Activated CD8-positive, alpha-beta T cell treated with anti-CD3 and anti-CD28 coated beads for 36 hours (primary cell): ENCODE measurements around the gene SETBP1. TPM values are rescaled to one million over a fixed set of nuclear protein-coding genes. Genes with fewer than 3 reads are reported as not detected.

Source experiments
- ATAC-seq: fragments of 200-7000 bp; cut with Tn5 transposase; one replicate; pipeline ENCODE4 v1.10.0; 2021; ENCODE audit warnings: mild to moderate bottlenecking, moderate library complexity
- CTCF ChIA-PET: fragments of 350-600 bp; sonication (Branson Sonifier 250); formaldehyde crosslinking; loops from one replicate; lab custom pipeline; 2021; ENCODE audit warnings: antibody characterized with exemption; lab: Charles Lee
- POLR2A ChIA-PET: fragments of 350-600 bp; sonication (Branson Sonifier 250); formaldehyde crosslinking; loops from one replicate; lab custom pipeline; 2021; ENCODE audit warnings: antibody characterized with exemption; lab: Charles Lee
- DNase-seq: peaks from one replicate; pipeline ENCODE4 v3.0.0-alpha.2; 2020
- H3K27ac Mint-ChIP-seq: one replicate; pipeline ENCODE4 v1.8.0; 2021; ENCODE audit warnings: mild to moderate bottlenecking, mixed read lengths
- H3K27me3 Mint-ChIP-seq: one replicate; pipeline ENCODE4 v1.8.0; 2021; ENCODE audit warnings: mixed read lengths
- H3K36me3 Mint-ChIP-seq: one replicate; pipeline ENCODE4 v1.8.0; 2021; ENCODE audit warnings: low read depth, mixed read lengths
- H3K4me1 Mint-ChIP-seq: one replicate; pipeline ENCODE4 v1.8.0; 2021; ENCODE audit warnings: low read depth, mixed read lengths
- H3K4me3 Mint-ChIP-seq: one replicate; pipeline ENCODE4 v1.8.0; 2021; ENCODE audit warnings: mild to moderate bottlenecking, moderate library complexity, mixed read lengths
- H3K9me3 Mint-ChIP-seq: one replicate; pipeline ENCODE4 v1.8.0; 2021; ENCODE audit warnings: mixed read lengths
- CTCF ChIP-seq: fragments of 200-600 bp; IDR thresholded peaks from one replicate; pipeline ENCODE4 v1.8.0; 2022; ENCODE audit warnings: antibody characterized with exemption, mild to moderate bottlenecking
- intact Hi-C: fragments of 100-400 bp; cut with micrococcal nuclease; formaldehyde crosslinking; loops from one replicate; pipeline ENCODE4 v1.10.0; 2022
- total RNA-seq, 2 experiments: library from RNA; stranded (reverse); gene quantifications; one replicate each; pipeline ENCODE4 v1.2.3, GENCODE V29; 2021

Gene SETBP1
- total RNA-seq, 2 experiments from 2014 or later: 10.2 to 10.4 TPM

DNA sequence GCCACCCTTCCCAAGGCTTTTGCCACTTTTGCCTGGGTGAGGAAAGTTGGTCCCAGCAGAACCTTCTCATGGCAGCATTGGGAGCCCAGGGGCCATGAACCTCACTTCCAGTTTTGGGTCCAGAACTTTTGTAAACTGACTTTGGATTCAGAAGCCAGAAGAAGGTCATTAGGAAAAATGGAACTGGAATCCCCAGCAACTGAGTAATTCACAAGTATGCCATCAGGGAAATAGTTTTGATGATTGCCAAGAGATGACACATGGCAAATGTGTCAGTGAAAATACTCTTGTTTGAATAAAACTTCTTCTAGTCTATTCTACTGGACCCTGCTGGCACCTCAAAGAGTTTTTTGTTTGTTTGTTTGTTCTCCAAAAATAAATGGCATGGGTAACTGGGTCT, 203.7 kb downstream of the SETBP1 start:
- intact Hi-C loops: no loop called here
- ATAC-seq (no peak), DNase-seq (no peak)
- CTCF ChIA-PET: no interaction called here
- peaks cover 25% of the 10 kb centered on the region for H3K4me1 Mint-ChIP-seq
- H3K27me3 Mint-ChIP-seq: peaks cover 2% of the 10 kb centered on the region
- no peak overlapping the region for H3K4me3 Mint-ChIP-seq
- H3K36me3 Mint-ChIP-seq: peaks cover under 1% of the 10 kb centered on the region
- TF ChIP-seq CTCF: no peak
- no peak overlapping the region for H3K27ac Mint-ChIP-seq
- peaks cover 2% of the 10 kb centered on the region for H3K9me3 Mint-ChIP-seq
- POLR2A ChIA-PET: no interaction called here

- Mint-ChIP-seq H3K4me1 (peaks cover 26% of the 10 kb centered on the region), H3K9me3 (peaks cover 3% of the 10 kb centered on the region), H3K27me3 (no peaks in the 10 kb centered on the region), H3K4me3 (no peak overlapping the region), H3K36me3 (peaks cover 4% of the 10 kb centered on the region), H3K27ac (no peak overlapping the region)
- intact Hi-C loops: loop anchor here (5.0 kb wide), 2 partner anchors 88 to 128 kb away; no protein-coding TSS in a partner anchor
- TF ChIP-seq CTCF: no peak
- ATAC-seq: no peak
- POLR2A ChIA-PET: no interaction called here
- no peak for DNase-seq
- CTCF ChIA-PET: interaction anchor here (0.6 to 1.1 kb wide), 2 partner anchors 9 to 39 kb away, joined by 3 read pairs; no protein-coding TSS in a partner anchor
Measured at GRCh38 chr18:44885507-44885906, 204.8 kb downstream of the SETBP1 start.

DNA sequence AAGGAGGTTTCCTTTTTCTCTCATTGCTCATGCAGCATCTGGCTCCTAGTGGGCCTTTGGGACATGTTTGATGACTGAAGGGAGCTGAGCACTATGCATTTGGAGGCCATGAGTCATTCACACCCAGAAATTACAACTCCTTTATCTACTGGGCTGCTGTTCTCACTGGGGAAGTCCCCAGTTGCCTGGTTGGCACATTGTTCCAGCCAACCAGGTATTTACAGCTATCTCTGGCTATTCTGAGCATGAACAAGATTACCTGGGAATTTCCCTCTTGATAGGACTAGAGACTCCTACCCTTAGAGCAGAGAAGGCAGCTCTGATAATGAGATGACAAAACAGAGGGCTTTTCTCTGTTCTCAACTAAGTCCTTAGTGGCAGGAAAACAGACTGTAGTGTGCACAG, 206.5 kb downstream of the SETBP1 start:
- no peak for TF ChIP-seq CTCF
- Mint-ChIP-seq H3K36me3 (peaks cover 17% of the 10 kb centered on the region), H3K4me3 (no peak overlapping the region), H3K9me3 (peaks cover 17% of the 10 kb centered on the region), H3K27me3 (no peaks in the 10 kb centered on the region), H3K4me1 (peaks cover 34% of the 10 kb centered on the region), H3K27ac (peak overlapping the region; percentile 92)
- ChIA-PET CTCF (interaction anchor here (1.1 to 1.9 kb wide), 5 partner anchors 9 to 208 kb away, joined by 3 to 7 read pairs (median 4); no protein-coding TSS in a partner anchor), POLR2A (interaction anchor here (1.1 to 1.8 kb wide), 4 partner anchors 33 to 162 kb away, joined by 3 to 8 read pairs (median 4); no protein-coding TSS in a partner anchor)
- intact Hi-C loops: loop anchor here (2.0 to 5.0 kb wide), 3 partner anchors 90 to 162 kb away; no protein-coding TSS in a partner anchor
- ATAC-seq (peak; percentile 97), DNase-seq (peak; percentile 74)

- DNase-seq: no peak
- no peak for TF ChIP-seq CTCF
- no peak overlapping the region for H3K4me3 Mint-ChIP-seq
- peaks cover 17% of the 10 kb centered on the region for H3K36me3 Mint-ChIP-seq
- ATAC-seq: no peak
- H3K9me3 Mint-ChIP-seq: peaks cover 17% of the 10 kb centered on the region
- CTCF ChIA-PET: no interaction called here
- H3K27me3 Mint-ChIP-seq: no peaks in the 10 kb centered on the region
- H3K27ac Mint-ChIP-seq: peak overlapping the region; percentile 44
- intact Hi-C loops: loop anchor here (5.0 kb wide), 2 partner anchors 92 to 132 kb away; no protein-coding TSS in a partner anchor
- POLR2A ChIA-PET: interaction anchor here (1.4 kb wide), 1 partner anchor 164 kb away, joined by 4 read pairs; no protein-coding TSS in a partner anchor
- H3K4me1 Mint-ChIP-seq: peaks cover 53% of the 10 kb centered on the region
Measured at GRCh38 chr18:44889111-44889510, 208.4 kb downstream of the SETBP1 start.

GRCh38 chr18:44893045-44893706, 212.5 kb downstream of the SETBP1 start:
- no peak for TF ChIP-seq CTCF
- peak overlapping the region; percentile 45 for H3K4me3 Mint-ChIP-seq
- no peak for DNase-seq
- H3K36me3 Mint-ChIP-seq: peaks cover 17% of the 10 kb centered on the region
- peak; percentile 78 for ATAC-seq
- intact Hi-C loops: loop anchor here (5.0 kb wide), 1 partner anchor 211 kb away; the partner anchor contains the start of gene SETBP1
- peaks cover 54% of the 10 kb centered on the region for H3K4me1 Mint-ChIP-seq
- ChIA-PET POLR2A (interaction anchor here (1.1 to 1.4 kb wide), 3 partner anchors 134 to 213 kb away, joined by 3 to 5 read pairs (median 4); partner anchors contain the start of gene SETBP1), CTCF (interaction anchor here (1.0 to 2.0 kb wide), 3 partner anchors 13 to 214 kb away, joined by 3 to 7 read pairs (median 3); no protein-coding TSS in a partner anchor)
- no peaks in the 10 kb centered on the region for H3K27me3 Mint-ChIP-seq
- peak overlapping the region; percentile 87 for H3K27ac Mint-ChIP-seq
- peaks cover 17% of the 10 kb centered on the region for H3K9me3 Mint-ChIP-seq
